DND-41 (cell line): ENCODE data around the gene FOCAD.

Experiments
- ATAC-seq: fragments of 200-7000 bp; cut with Tn5 transposase; 3 replicates; pipeline ENCODE4 v1.9.1; 2021; ENCODE audit warnings: low read depth; ENCODE audit not compliant: insufficient read depth
- DNase-seq: peaks from one replicate; pipeline ENCODE4 v3.0.0-alpha.2; 2020
- H2AFZ ChIP-seq: 2 replicates; pipeline ENCODE4 v1.6.0; 2012; ENCODE audit warnings: low read depth, low read length
- H3K27ac ChIP-seq: 2 replicates; pipeline ENCODE4 v1.5.1; 2012; ENCODE audit warnings: low read length, inconsistent platforms
- H3K27me3 ChIP-seq: fragments of 200-600 bp; sonication (generic); 2 replicates; pipeline ENCODE4 v1.6.0; 2012; ENCODE audit warnings: low read length, mild to moderate bottlenecking, inconsistent platforms; ENCODE audit not compliant: insufficient read depth, poor library complexity
- H3K36me3 ChIP-seq: 2 replicates; pipeline ENCODE4 v1.5.1; 2012; ENCODE audit warnings: low read length, inconsistent platforms; ENCODE audit not compliant: insufficient read depth
- H3K4me1 ChIP-seq: 2 replicates; pipeline ENCODE4 v1.5.1; 2012; ENCODE audit warnings: mild to moderate bottlenecking, low read length; ENCODE audit not compliant: insufficient read depth
- H3K4me2 ChIP-seq: 2 replicates; pipeline ENCODE4 v1.6.0; 2012; ENCODE audit warnings: mild to moderate bottlenecking, moderate library complexity, low read length, inconsistent platforms; ENCODE audit not compliant: insufficient read depth
- H3K4me3 ChIP-seq, 2 experiments: fragments of 200-600 bp in 1 of 2; shearing (Covaris generic) in 1 of 2; 2 replicates each; pipeline ENCODE4 v1.5.1; 2012 to 2016; ENCODE audit warnings: inconsistent platforms in 2 of 2, low read length in 2 of 2, mild to moderate bottlenecking in 2 of 2, low read depth in 1 of 2, moderate library complexity in 1 of 2
- H3K79me2 ChIP-seq: 2 replicates; pipeline ENCODE4 v1.6.0; 2012; ENCODE audit warnings: low read length, inconsistent platforms; ENCODE audit not compliant: insufficient read depth
- H3K9ac ChIP-seq: 2 replicates; pipeline ENCODE4 v1.6.0; 2012; ENCODE audit warnings: low read depth, mild to moderate bottlenecking, inconsistent platforms, low read length, moderate library complexity
- H3K9me3 ChIP-seq: 2 replicates; pipeline ENCODE4 v1.5.1; 2012; ENCODE audit warnings: low read length, moderate library complexity, mild to moderate bottlenecking, inconsistent platforms; ENCODE audit not compliant: insufficient read depth, severe bottlenecking
- H4K20me1 ChIP-seq: 2 replicates; pipeline ENCODE4 v1.6.0; 2012; ENCODE audit warnings: low read length; ENCODE audit not compliant: insufficient read depth
- EZH2 ChIP-seq: IDR thresholded peaks from 3 replicates; pipeline ENCODE4 v1.6.1; 2012; ENCODE audit warnings: borderline replicate concordance, low read depth, mild to moderate bottlenecking, moderate library complexity, low read length, inconsistent platforms; ENCODE audit not compliant: severe bottlenecking
- TF ChIP-seq, protein P1 (sequence below): IDR thresholded peaks from 2 replicates; pipeline ENCODE4 v1.5.1; 2012; ENCODE audit warnings: borderline replicate concordance, low read length, moderate library complexity, mild to moderate bottlenecking; ENCODE audit not compliant: poor library complexity, severe bottlenecking; ENCODE audit errors: extremely low read depth

FOCAD gene

DNA sequence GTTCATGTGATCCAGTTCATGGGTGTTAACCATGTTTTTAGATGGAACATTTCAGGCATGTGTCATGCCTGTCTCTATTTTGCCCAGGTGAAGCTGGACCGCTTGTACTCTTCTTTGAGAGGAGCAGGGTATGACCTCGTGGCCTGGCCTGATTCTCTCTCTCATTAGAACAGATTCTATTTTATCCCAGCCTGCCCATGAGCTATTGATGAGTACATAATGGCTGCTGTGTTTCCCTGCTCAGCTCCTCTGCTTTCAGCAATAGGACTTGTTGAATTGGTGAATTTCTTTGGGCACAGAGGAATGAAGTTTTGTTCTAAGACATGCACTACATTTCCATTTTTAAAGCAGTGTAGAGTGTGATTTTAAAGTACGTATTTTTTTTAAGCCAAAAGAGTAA, 261.2 kb downstream of the FOCAD start:
- Histone ChIP-seq H3K9me3 (no peaks in the 10 kb centered on the region), H3K27ac (no peak overlapping the region), H3K4me3 (no peak overlapping the region), H4K20me1 (no peaks in the 10 kb centered on the region), H3K79me2 (no peaks in the 10 kb centered on the region), H3K9ac (no peak overlapping the region), H3K36me3 (peaks cover 13% of the 10 kb centered on the region; the same call in 1 of the 2 replicates), H3K27me3 (no peaks in the 10 kb centered on the region), H2AFZ (no peak overlapping the region), H3K4me1 (peaks cover 4% of the 10 kb centered on the region; the same call in 1 of the 2 replicates), H3K4me2 (no peak overlapping the region)
- DNase-seq (no peak), ATAC-seq (no peak)
- TF ChIP-seq EZH2 = no peak
- TF ChIP-seq, protein P1, sequence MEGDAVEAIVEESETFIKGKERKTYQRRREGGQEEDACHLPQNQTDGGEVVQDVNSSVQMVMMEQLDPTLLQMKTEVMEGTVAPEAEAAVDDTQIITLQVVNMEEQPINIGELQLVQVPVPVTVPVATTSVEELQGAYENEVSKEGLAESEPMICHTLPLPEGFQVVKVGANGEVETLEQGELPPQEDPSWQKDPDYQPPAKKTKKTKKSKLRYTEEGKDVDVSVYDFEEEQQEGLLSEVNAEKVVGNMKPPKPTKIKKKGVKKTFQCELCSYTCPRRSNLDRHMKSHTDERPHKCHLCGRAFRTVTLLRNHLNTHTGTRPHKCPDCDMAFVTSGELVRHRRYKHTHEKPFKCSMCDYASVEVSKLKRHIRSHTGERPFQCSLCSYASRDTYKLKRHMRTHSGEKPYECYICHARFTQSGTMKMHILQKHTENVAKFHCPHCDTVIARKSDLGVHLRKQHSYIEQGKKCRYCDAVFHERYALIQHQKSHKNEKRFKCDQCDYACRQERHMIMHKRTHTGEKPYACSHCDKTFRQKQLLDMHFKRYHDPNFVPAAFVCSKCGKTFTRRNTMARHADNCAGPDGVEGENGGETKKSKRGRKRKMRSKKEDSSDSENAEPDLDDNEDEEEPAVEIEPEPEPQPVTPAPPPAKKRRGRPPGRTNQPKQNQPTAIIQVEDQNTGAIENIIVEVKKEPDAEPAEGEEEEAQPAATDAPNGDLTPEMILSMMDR = no peak

DNA sequence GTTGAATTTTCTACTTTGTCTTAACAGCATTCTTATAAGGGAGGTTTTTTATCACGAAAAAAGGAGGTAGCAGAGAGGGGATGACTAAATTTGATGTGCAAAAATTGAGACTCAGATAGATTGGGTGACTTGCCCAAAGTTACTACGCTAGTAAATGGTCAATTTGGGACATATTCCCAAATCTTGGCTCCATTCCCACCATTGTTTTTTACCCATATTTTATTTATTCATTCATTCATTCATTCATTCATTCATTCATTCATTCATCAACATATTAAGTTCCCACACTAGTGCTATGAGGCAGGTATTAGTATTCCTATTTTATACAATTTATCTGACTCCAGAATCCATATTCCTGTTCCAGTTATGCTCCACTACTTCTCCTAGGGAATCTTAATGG, 261.8 kb downstream of the FOCAD start:
- DNase-seq = no peak
- no peak overlapping the region for H2AFZ ChIP-seq
- no peak for ATAC-seq
- no peak overlapping the region for H3K9ac ChIP-seq
- TF ChIP-seq, protein P1 = no peak
- H3K79me2 ChIP-seq = no peaks in the 10 kb centered on the region
- H3K36me3 ChIP-seq = peaks cover 15% of the 10 kb centered on the region; the same call in 1 of the 2 replicates
- H3K4me2 ChIP-seq = no peak overlapping the region
- no peaks in the 10 kb centered on the region for H4K20me1 ChIP-seq
- H3K4me3 ChIP-seq = no peak overlapping the region
- H3K4me1 ChIP-seq = peaks cover 2% of the 10 kb centered on the region; the same call in 1 of the 2 replicates
- H3K27me3 ChIP-seq = no peaks in the 10 kb centered on the region
- no peaks in the 10 kb centered on the region for H3K9me3 ChIP-seq
- H3K27ac ChIP-seq = no peak overlapping the region

DNA sequence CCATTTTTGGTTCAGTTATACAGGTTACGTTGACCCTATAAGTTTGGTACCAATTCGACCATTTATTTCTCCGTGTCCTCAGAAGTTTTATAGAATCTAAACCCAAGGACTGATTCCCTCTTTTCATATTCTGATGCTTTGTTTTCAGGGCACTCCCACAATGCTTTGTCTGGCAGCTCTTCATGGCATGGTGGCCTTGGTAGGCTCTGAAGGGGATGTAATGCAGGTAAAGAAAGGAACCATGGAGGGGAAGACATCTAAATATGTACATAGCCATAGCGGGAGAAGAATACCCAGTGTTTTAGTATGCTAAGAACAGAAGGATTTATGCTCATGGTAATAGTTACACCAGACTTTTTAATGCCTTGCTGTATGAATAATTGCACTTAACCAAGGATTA, 264.6 kb downstream of the FOCAD start:
- TF ChIP-seq EZH2 = no peak
- TF ChIP-seq, protein P1 = no peak
- H2AFZ ChIP-seq = no peak overlapping the region
- H3K4me3 ChIP-seq = no peak overlapping the region
- no peaks in the 10 kb centered on the region for H4K20me1 ChIP-seq
- no peaks in the 10 kb centered on the region for H3K9me3 ChIP-seq
- no peaks in the 10 kb centered on the region for H3K79me2 ChIP-seq
- no peak overlapping the region for H3K9ac ChIP-seq
- no peaks in the 10 kb centered on the region for H3K4me1 ChIP-seq
- H3K27ac ChIP-seq = no peak overlapping the region
- DNase-seq (no peak), ATAC-seq (no peak)
- H3K36me3 ChIP-seq = peaks cover 38% of the 10 kb centered on the region; the same call in 1 of the 2 replicates
- H3K4me2 ChIP-seq = no peak overlapping the region
- H3K27me3 ChIP-seq = no peaks in the 10 kb centered on the region

DNA sequence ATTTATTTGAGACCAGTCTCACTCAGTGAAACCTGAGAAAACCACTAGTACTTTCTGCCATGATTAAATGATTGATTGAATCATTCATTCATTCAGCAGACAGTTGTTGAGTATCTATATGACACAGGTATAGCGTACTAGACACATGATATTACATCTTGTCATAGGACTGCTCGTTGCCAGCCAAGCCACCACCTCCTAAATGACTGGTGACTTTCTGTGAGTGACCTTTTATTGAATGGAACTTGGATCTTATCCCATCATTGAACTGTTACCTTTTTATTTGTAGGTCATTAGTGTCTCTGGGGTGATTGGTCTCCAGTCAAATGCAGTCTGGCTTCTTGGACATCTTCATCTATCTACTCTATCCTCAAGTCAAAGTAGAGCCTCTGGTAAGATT, 266.6 kb downstream of the FOCAD start:
- no peak overlapping the region for H3K4me2 ChIP-seq
- no peak overlapping the region for H3K27ac ChIP-seq
- no peak for TF ChIP-seq EZH2
- TF ChIP-seq, protein P1 = no peak
- peaks cover 38% of the 10 kb centered on the region; the same call in 1 of the 2 replicates for H3K36me3 ChIP-seq
- no peaks in the 10 kb centered on the region for H4K20me1 ChIP-seq
- no peak overlapping the region for H3K9ac ChIP-seq
- H3K9me3 ChIP-seq = no peaks in the 10 kb centered on the region
- DNase-seq (no peak), ATAC-seq (no peak)
- no peak overlapping the region for H2AFZ ChIP-seq
- H3K79me2 ChIP-seq = no peaks in the 10 kb centered on the region
- H3K4me3 ChIP-seq = no peak overlapping the region
- no peaks in the 10 kb centered on the region for H3K27me3 ChIP-seq
- H3K4me1 ChIP-seq = no peaks in the 10 kb centered on the region
